ENCODE results near the gene AARS2.
A peak's percentile ranks its signal among the peaks of the same experiment; 100 is the strongest.
"Not testable (repeated sequence)": the region's sequence is repeated elsewhere in the genome, so short reads cannot be mapped to it uniquely, and the experiment has no call there.

AARS2 gene

DNA sequence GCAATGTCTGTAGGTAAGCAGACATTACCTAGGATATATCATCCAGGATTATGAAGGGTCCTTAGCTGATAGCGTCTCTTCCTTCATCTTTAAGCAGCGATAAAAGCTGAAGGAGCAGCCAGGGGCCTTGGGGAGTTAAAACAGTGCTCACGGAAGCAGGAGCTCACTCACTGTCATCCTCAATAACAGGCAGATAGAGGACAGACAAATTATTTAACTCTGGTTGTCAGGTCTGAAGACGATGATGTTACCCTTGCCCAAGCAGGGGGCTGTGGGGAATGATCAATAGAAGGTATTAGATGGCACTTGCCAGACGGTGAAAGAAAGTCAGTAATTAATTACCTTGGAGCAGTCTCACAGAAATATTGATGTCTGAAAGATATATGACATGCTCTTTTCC is 16.7 kb upstream of the AARS2 start:
- no peak for DNase-seq (ENCODE audit: low read depth in 2 of 2)

- DNase-seq (ENCODE audit: low read depth in 2 of 2), result not testable (repeated sequence)
Measured at GRCh38 chr6:44328203-44328602, 15.1 kb upstream of the AARS2 start.

DNA sequence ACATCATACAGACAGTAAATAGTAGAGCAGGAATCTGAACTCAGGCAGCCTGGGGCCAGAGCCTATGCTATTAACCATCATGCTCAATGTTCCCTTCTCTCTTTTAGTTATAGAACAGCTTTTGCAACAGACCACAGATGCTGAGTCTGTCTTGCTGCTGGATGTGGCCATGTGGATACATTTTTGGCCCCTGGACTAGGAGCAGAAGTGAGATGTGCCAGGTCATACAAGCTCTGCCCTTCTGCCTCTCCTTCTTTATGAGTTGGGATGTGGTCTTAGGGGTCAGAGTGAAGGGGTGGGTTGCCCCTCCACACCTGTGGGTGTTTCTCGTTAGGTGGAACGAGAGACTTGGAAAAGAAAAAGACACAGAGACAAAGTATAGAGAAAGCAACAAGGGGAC is 14.6 kb upstream of the AARS2 start:
- DNase-seq (ENCODE audit: low read depth in 2 of 2), result no peak

GRCh38 chr6:44327096-44327495 is 13.9 kb upstream of the AARS2 start:
- no peak for DNase-seq (ENCODE audit: low read depth in 2 of 2)

DNA sequence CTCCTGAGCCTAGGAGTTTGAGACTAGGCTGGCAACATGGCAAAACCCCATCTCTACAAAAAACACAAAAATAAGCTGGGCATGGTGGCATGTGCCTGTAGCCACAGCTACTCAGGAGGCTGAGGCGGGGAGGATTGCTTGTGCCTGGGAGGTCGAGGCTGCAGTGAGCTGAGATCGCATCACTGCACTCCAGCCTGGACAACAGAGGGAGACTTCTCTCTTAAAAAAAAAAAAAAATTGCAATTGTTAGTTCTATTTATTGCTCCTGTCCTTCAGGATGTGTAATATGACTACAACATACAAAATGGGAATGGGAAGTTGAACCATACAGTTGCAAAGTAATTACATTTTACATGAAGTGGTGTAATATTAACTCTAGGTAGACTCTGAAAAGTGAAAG is 8.1 kb upstream of the AARS2 start:
- DNase-seq (ENCODE audit: low read depth in 2 of 2), result no peak

- DNase-seq (ENCODE audit: low read depth in 2 of 2), result not testable (repeated sequence)
Measured at GRCh38 chr6:44317136-44317631, 4.0 kb upstream of the AARS2 start.

GRCh38 chr6:44316481-44316880 is 3.3 kb upstream of the AARS2 start:
- DNase-seq (ENCODE audit: low read depth in 2 of 2), result no peak

GRCh38 chr6:44315951-44316350 is 2.8 kb upstream of the AARS2 start:
- no peak for DNase-seq (ENCODE audit: low read depth in 2 of 2)

GRCh38 chr6:44315516-44315915 is 2.4 kb upstream of the AARS2 start:
- no peak for DNase-seq (ENCODE audit: low read depth in 2 of 2)

- not testable (repeated sequence) for DNase-seq (ENCODE audit: low read depth in 2 of 2)
Measured at GRCh38 chr6:44314657-44315056, 1.5 kb upstream of the AARS2 start.

DNA sequence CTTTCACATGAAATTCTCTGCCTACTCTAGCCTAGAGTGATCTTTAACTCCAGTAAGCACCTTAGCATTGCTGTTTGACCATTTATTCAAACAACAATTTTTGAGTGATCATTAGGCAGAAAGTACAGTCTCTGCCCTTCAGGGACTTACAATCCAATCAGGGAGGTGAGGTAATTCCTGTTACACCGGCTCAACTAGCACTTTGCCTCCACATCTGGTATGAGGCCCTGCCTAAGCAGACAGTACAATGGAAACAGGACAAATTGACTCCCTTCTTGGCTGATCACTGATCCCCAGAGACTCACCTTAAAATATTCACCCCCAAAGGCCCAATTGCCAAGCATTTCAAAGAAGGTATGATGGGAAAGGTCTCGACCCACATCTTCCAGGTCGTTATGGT is 1.4 kb downstream of the AARS2 start:
- no peak for DNase-seq (ENCODE audit: low read depth in 2 of 2)

GRCh38 chr6:44311304-44311703 is 1.8 kb downstream of the AARS2 start:
- no peak for DNase-seq (ENCODE audit: low read depth in 2 of 2)

DNA sequence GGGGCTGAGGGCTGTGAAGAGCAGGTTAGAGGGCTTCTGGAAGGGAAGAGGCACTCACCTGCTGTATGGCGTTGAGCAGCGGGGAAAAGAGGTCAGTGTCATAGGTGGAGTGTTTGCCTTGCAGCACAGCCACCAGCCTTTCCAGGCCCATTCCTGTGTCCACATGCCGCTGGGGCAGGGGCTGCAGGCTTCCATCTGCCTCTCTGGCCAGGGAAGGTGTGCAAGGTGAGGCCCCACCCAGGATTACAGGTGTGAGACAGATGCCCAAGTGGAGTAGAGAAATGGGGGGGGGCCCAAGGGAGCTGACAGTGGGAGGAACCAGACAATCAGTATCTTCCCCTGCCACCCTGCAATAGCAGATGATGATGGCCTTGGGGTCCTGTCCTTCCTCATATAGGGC is 2.9 kb downstream of the AARS2 start:
- DNase-seq (ENCODE audit: low read depth in 2 of 2), result no peak

- no peak for DNase-seq (ENCODE audit: low read depth in 2 of 2)
Measured at GRCh38 chr6:44309631-44310030, 3.5 kb downstream of the AARS2 start.

DNA sequence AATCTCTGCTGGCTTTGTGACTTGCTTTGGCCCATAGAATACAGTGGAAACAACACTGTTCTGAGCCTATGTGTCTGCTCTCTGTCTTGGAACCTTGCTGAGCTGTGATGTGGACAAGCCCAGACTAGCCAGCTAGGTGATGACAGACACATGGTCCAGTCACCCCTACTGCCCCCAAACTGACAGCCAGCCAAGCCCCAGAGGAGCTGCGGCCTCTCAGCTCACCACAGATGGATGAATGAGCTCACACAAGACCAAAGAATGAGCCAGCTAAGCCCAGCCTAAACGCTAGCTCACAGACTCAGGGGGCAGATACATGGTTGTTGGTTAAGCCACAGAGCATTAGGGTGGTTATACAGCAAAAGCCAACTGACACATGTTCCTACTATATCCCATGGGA is 4.1 kb downstream of the AARS2 start:
- no peak for DNase-seq (ENCODE audit: low read depth in 2 of 2)

GRCh38 chr6:44307217-44307616 is 5.9 kb downstream of the AARS2 start:
- DNase-seq (ENCODE audit: low read depth in 2 of 2), result no peak

DNA sequence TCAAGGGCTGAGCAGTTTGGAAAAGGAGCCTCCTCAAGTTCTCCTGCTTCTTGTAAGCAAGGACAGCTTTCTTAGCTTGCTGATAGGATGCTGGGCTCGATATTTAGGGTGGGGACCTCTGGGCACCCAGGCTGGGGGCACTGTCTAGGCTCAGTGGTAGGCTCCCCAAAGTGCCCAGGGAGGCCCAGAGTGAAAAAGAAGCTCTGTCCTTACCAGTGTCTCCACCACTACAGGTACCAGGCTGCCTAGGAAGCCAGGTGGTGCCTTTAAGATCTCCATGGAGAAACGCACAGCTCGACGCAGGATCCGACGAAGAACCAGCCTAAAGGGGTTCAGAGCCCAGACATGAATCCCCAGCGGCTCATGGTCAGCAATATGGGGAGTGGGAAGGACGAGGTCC is 6.4 kb downstream of the AARS2 start:
- DNase-seq (ENCODE audit: low read depth in 2 of 2), result no peak

DNA sequence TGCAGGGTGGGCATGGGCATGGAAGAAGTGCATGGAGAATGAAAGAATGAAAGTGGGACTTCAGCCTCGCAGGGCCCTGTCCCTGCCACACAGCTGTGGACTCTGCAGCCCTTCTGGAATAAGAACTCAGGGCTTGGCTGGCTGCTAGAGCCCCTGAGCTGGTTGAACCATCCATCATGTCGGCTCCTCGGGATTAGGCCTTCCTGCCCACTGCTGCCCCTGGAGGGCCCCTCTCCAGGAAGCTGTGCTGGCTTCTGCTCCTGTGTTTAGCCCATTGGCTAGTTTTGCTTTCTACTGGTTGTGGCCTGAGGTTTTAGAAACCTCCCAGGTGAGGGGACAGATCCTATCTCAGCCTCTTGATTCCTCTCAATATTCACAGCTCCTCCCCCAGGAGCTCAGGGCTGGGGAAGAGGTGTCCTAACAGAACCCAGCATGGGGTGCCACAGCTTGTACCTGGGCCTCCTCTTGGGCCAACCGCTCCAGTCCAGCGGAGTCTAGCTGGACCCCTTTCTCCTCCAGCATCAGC is 7.9 kb downstream of the AARS2 start:
- DNase-seq (ENCODE audit: low read depth in 2 of 2), result no peak

DNA sequence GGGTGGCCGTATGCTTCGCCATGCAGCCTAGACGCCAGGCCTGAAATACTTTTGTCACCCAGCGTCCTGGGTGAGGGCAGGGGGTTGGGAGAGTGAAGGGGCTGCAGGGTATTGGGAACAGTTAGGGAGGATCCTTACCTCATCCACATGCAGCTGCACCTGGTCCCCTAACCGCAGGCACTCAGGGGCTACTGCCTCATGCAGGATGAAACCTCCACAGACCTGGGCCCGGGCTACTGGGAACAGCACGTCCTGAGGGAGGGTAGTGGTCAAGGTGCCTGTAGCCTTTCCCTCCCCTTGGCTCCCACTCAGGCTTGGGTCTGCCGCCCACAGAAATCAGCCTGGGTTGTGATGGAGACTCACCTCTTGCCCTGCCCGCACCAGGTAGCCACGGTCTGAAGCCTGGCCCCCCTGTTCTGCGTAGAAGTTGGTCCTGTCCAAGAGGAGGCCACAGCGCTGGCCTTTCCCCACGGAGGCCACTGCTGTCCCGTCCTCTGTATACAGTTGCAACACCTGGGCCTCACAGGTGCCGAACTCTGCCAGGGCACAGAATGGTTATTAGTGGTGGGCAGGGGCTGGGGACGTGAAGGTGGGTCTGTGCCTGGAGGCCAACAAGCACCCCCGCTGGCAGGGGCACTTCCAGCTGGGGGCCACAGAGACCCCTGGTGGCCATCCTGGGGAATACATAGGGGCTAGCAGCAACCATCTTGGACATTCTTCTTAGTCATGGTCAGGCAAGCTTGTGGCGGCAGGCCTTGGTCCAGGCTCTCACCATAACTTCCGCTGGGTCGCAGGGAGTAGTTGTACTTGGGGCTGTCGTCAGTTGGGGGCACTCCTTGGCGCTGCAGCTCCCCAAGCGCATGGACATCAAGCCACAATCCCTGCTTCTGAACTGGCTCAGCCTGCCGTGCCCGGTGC is 8.6 kb downstream of the AARS2 start:
- peak in 1 of 2 donors; percentile 15 for DNase-seq (ENCODE audit: low read depth in 2 of 2)

DNA sequence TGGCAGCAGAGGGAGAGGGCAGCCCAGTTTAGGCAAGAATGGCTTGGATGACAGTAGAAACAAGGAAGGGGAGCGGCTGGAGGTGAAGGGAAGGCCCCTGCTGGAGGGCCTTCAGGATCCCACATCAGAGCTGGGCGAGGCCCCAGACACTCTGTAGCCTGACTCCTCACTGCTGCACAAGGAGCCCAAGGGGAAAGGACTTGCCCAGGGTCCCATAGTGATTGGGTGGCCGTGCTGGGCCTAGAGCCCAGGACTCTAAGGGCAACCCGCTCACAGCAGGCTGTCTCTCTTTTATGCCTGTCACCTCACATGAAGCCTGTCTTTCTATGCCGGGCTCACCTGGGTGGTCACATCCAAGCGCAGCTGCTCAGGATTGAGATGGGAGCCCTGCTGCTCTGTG is 9.3 kb downstream of the AARS2 start:
- DNase-seq (ENCODE audit: low read depth in 2 of 2), result no peak

DNA sequence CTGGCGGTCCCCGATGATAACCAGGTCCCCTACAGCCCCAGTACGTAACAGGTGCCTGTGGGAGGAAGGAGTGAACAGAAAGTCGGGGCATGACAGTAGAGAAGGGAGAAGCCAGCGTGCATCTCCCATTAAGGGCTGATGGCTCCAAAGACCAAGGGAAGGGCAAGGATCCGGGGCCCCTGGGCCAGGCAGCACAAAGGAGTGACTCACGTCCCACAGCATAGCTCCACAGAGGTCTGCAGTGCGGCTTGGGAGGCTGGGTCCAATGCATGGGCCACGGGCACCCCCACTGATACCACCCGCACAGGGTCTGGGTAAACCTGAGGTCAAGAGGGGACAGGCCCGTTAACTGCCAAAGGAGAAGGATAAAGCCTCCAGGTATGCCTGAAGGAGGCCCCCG is 10.3 kb downstream of the AARS2 start:
- no peak for DNase-seq (ENCODE audit: low read depth in 2 of 2)

- no peak for DNase-seq (ENCODE audit: low read depth in 2 of 2)
Measured at GRCh38 chr6:44301782-44302564, 11.2 kb downstream of the AARS2 start.

- no peak for DNase-seq (ENCODE audit: low read depth in 2 of 2)
Measured at GRCh38 chr6:44301106-44301505, 12.0 kb downstream of the AARS2 start.
